ENCODE measurements around the gene TMEM82. TPM values are rescaled to one million over a fixed set of nuclear protein-coding genes. Genes with fewer than 3 reads are reported as not detected.

TMEM82 gene
- total RNA-seq, 6 experiments from 2014 or later: 15.8 to 33.5 (median 19.1) TPM

- intact Hi-C loops (cut with DNase I): no loop called here
- Histone ChIP-seq H3K4me3 (no peak overlapping the region), H3K27ac (no peak overlapping the region), H3K4me1 (no peaks in the 10 kb centered on the region), H3K36me3 (no peaks in the 10 kb centered on the region), H3K27me3 (no peaks in the 10 kb centered on the region), H3K9me3 (no peaks in the 10 kb centered on the region)
- DNase-seq: no peak
- WGBS (ENCODE audit: insufficient coverage, low coverage, low lambda C conversion rate, missing lambda C conversion rate): 40% methylated on average over 1 of the region's 10 CpGs
- TF ChIP-seq POLR2A (IDR thresholded peaks at IDR 0.05): no peak
- TF ChIP-seq, protein P1, sequence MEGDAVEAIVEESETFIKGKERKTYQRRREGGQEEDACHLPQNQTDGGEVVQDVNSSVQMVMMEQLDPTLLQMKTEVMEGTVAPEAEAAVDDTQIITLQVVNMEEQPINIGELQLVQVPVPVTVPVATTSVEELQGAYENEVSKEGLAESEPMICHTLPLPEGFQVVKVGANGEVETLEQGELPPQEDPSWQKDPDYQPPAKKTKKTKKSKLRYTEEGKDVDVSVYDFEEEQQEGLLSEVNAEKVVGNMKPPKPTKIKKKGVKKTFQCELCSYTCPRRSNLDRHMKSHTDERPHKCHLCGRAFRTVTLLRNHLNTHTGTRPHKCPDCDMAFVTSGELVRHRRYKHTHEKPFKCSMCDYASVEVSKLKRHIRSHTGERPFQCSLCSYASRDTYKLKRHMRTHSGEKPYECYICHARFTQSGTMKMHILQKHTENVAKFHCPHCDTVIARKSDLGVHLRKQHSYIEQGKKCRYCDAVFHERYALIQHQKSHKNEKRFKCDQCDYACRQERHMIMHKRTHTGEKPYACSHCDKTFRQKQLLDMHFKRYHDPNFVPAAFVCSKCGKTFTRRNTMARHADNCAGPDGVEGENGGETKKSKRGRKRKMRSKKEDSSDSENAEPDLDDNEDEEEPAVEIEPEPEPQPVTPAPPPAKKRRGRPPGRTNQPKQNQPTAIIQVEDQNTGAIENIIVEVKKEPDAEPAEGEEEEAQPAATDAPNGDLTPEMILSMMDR (IDR thresholded peaks at IDR 0.05): no peak
- no peak for ATAC-seq
Measured at GRCh38 chr1:15748690-15749398, 6.5 kb downstream of the TMEM82 start.

DNA sequence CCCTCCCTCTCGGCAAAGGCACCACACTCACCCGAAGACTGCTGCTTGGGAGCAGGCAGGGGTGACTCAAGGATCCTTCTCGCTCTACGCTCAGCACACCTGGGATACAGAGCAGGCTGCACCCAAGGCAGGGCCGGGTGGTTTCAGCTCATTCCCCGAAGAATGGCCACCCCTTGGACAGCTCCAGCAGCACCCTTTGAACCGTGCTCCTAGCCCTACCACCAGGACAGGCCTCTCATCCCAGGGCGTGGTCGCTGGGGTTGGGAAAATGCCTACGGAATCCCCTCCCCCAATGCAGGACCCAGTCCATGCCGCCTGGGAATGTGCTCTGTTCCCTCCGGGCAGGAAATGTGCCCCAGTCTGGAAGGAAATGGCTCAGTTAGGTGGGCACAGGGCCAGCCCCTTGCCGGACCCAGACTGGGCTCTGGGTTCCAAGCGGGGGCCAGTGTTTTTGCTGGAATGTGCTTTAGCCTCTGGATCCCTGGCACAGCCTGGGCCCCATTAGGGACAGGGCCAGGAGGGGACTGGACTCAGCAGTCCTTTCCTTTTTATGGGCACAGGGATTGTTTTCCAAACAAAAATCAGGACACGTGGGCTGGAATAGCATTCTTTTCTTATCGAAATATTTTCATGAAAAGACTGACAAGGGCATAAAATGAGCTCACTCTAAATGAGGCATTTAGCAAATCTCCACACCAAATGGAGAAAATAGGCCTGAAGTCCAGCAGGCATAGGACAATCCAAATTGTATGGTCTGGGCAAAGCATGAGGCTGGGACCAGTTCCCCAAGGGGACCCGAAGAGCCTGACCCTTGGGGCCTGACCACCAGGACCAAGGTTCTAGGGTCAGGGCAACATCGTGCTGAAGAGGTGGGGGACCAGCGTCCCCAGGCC is 7.3 kb downstream of the TMEM82 start:
- WGBS (ENCODE audit: insufficient coverage, low coverage, low lambda C conversion rate, missing lambda C conversion rate): 42% methylated on average over 3 of the region's 19 CpGs
- Histone ChIP-seq H3K4me1 (no peaks in the 10 kb centered on the region), H3K36me3 (no peaks in the 10 kb centered on the region), H3K27ac (no peak overlapping the region), H3K4me3 (no peak overlapping the region), H3K27me3 (no peaks in the 10 kb centered on the region), H3K9me3 (no peaks in the 10 kb centered on the region)
- DNase-seq (no peak), ATAC-seq (peak; percentile 4 to 36 (median 26))
- TF ChIP-seq, protein P1 (IDR thresholded peaks at IDR 0.05): no peak
- no peak for TF ChIP-seq POLR2A (IDR thresholded peaks at IDR 0.05)
- intact Hi-C loops (cut with DNase I): no loop called here

DNA sequence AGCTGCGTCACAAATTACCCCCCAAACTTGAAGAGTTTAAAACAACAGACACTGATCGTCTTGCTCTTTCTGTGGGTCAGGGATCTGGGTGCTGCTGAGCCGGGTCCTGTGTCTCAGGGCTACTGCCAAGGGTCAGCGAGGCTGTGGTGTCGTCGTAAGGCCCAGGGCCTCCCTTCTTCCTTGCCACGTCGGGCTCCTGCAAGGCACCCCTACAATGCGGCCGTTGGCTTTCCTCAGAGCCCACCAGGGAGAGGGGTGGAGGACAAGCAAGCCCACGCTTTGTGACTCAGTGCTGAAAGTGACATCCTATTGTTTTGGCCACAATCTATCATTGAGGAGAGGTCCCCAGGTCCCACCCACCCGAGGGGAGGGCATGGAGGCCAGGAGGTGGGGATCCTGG is 8.6 kb downstream of the TMEM82 start:
- WGBS (ENCODE audit: insufficient coverage, low coverage, low lambda C conversion rate, missing lambda C conversion rate): 59% methylated on average over 2 of the region's 12 CpGs
- H3K4me1 ChIP-seq: no peaks in the 10 kb centered on the region
- no peaks in the 10 kb centered on the region for H3K27me3 ChIP-seq
- H3K4me3 ChIP-seq: no peak overlapping the region
- no peaks in the 10 kb centered on the region for H3K36me3 ChIP-seq
- no peak for DNase-seq
- intact Hi-C loops (cut with DNase I): no loop called here
- TF ChIP-seq, protein P1 (IDR thresholded peaks at IDR 0.05): no peak
- no peak for TF ChIP-seq POLR2A (IDR thresholded peaks at IDR 0.05)
- no peaks in the 10 kb centered on the region for H3K9me3 ChIP-seq
- no peak for ATAC-seq
- H3K27ac ChIP-seq: no peak overlapping the region

- no peak for DNase-seq
Measured at GRCh38 chr1:15751717-15752116, 9.4 kb downstream of the TMEM82 start.

More at GRCh38 chr1:15751717-15752116, 9.4 kb downstream of the TMEM82 start:
- TF ChIP-seq POLR2A (IDR thresholded peaks at IDR 0.05): no peak
- TF ChIP-seq, protein P1 (IDR thresholded peaks at IDR 0.05): no peak
- H3K27me3 ChIP-seq: no peaks in the 10 kb centered on the region
- 81% methylated on average over 7 of the region's 10 CpGs for WGBS (ENCODE audit: insufficient coverage, low coverage, low lambda C conversion rate, missing lambda C conversion rate)
- H3K4me3 ChIP-seq: no peak overlapping the region
- ATAC-seq: no peak
- H3K4me1 ChIP-seq: no peaks in the 10 kb centered on the region
- intact Hi-C loops (cut with DNase I): no loop called here
- H3K27ac ChIP-seq: no peak overlapping the region
- no peaks in the 10 kb centered on the region for H3K9me3 ChIP-seq
- no peaks in the 10 kb centered on the region for H3K36me3 ChIP-seq

Data from right lobe of liver (tissue), 6 donors.